DND-41 (cell line): ENCODE data around the gene CFAP54.
A peak's percentile ranks its signal among the peaks of the same experiment; 100 is the strongest.

Experiments used
- ATAC-seq: fragments of 200-7000 bp; cut with Tn5 transposase; 3 replicates; pipeline ENCODE4 v1.9.1; 2021; ENCODE audit warnings: low read depth; ENCODE audit not compliant: insufficient read depth
- DNase-seq: peaks from one replicate; pipeline ENCODE4 v3.0.0-alpha.2; 2020
- H2AFZ ChIP-seq: 2 replicates; pipeline ENCODE4 v1.6.0; 2012; ENCODE audit warnings: low read depth, low read length
- H3K27ac ChIP-seq: 2 replicates; pipeline ENCODE4 v1.5.1; 2012; ENCODE audit warnings: low read length, inconsistent platforms
- H3K27me3 ChIP-seq: fragments of 200-600 bp; sonication (generic); 2 replicates; pipeline ENCODE4 v1.6.0; 2012; ENCODE audit warnings: low read length, mild to moderate bottlenecking, inconsistent platforms; ENCODE audit not compliant: insufficient read depth, poor library complexity
- H3K36me3 ChIP-seq: 2 replicates; pipeline ENCODE4 v1.5.1; 2012; ENCODE audit warnings: low read length, inconsistent platforms; ENCODE audit not compliant: insufficient read depth
- H3K4me1 ChIP-seq: 2 replicates; pipeline ENCODE4 v1.5.1; 2012; ENCODE audit warnings: mild to moderate bottlenecking, low read length; ENCODE audit not compliant: insufficient read depth
- H3K4me2 ChIP-seq: 2 replicates; pipeline ENCODE4 v1.6.0; 2012; ENCODE audit warnings: mild to moderate bottlenecking, moderate library complexity, low read length, inconsistent platforms; ENCODE audit not compliant: insufficient read depth
- H3K4me3 ChIP-seq, 2 experiments: fragments of 200-600 bp in 1 of 2; shearing (Covaris generic) in 1 of 2; 2 replicates each; pipeline ENCODE4 v1.5.1; 2012 to 2016; ENCODE audit warnings: inconsistent platforms in 2 of 2, low read length in 2 of 2, mild to moderate bottlenecking in 2 of 2, low read depth in 1 of 2, moderate library complexity in 1 of 2
- H3K79me2 ChIP-seq: 2 replicates; pipeline ENCODE4 v1.6.0; 2012; ENCODE audit warnings: low read length, inconsistent platforms; ENCODE audit not compliant: insufficient read depth
- H3K9ac ChIP-seq: 2 replicates; pipeline ENCODE4 v1.6.0; 2012; ENCODE audit warnings: low read depth, mild to moderate bottlenecking, inconsistent platforms, low read length, moderate library complexity
- H3K9me3 ChIP-seq: 2 replicates; pipeline ENCODE4 v1.5.1; 2012; ENCODE audit warnings: low read length, moderate library complexity, mild to moderate bottlenecking, inconsistent platforms; ENCODE audit not compliant: insufficient read depth, severe bottlenecking
- H4K20me1 ChIP-seq: 2 replicates; pipeline ENCODE4 v1.6.0; 2012; ENCODE audit warnings: low read length; ENCODE audit not compliant: insufficient read depth
- EZH2 ChIP-seq: IDR thresholded peaks from 3 replicates; pipeline ENCODE4 v1.6.1; 2012; ENCODE audit warnings: borderline replicate concordance, low read depth, mild to moderate bottlenecking, moderate library complexity, low read length, inconsistent platforms; ENCODE audit not compliant: severe bottlenecking
- TF ChIP-seq, protein P1 (sequence below): IDR thresholded peaks from 2 replicates; pipeline ENCODE4 v1.5.1; 2012; ENCODE audit warnings: borderline replicate concordance, low read length, moderate library complexity, mild to moderate bottlenecking; ENCODE audit not compliant: poor library complexity, severe bottlenecking; ENCODE audit errors: extremely low read depth

Gene CFAP54

DNA sequence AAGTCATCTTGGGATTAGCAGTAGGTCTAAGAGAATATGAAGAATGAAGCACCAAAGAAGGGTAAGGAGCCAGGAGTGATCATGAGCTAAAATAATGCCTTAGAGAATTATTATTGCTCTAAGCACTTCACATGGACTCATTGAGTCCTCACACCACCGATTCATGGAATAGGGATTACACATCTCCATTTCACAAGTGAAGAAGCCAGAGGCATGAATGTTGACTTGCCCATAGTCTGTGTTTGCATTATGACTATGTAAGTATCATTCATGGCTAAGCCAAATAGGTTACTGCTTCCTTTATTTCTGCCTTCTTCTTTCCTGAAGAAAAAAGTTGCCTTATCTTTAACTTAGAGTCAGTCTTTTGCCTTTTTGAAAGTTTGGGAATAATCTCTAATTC lies 318.4 kb downstream of the CFAP54 start:
- Histone ChIP-seq H3K4me1 (peaks cover 22% of the 10 kb centered on the region), H3K9ac (no peak overlapping the region), H3K4me3 (no peak overlapping the region), H3K4me2 (no peak overlapping the region), H2AFZ (no peak overlapping the region), H3K27me3 (no peaks in the 10 kb centered on the region), H3K36me3 (no peaks in the 10 kb centered on the region), H3K9me3 (peaks cover 20% of the 10 kb centered on the region), H3K79me2 (no peaks in the 10 kb centered on the region), H4K20me1 (no peaks in the 10 kb centered on the region), H3K27ac (no peak overlapping the region)
- DNase-seq (no peak), ATAC-seq (no peak)
- TF ChIP-seq EZH2, result no peak
- TF ChIP-seq, protein P1, sequence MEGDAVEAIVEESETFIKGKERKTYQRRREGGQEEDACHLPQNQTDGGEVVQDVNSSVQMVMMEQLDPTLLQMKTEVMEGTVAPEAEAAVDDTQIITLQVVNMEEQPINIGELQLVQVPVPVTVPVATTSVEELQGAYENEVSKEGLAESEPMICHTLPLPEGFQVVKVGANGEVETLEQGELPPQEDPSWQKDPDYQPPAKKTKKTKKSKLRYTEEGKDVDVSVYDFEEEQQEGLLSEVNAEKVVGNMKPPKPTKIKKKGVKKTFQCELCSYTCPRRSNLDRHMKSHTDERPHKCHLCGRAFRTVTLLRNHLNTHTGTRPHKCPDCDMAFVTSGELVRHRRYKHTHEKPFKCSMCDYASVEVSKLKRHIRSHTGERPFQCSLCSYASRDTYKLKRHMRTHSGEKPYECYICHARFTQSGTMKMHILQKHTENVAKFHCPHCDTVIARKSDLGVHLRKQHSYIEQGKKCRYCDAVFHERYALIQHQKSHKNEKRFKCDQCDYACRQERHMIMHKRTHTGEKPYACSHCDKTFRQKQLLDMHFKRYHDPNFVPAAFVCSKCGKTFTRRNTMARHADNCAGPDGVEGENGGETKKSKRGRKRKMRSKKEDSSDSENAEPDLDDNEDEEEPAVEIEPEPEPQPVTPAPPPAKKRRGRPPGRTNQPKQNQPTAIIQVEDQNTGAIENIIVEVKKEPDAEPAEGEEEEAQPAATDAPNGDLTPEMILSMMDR, result no peak

DNA sequence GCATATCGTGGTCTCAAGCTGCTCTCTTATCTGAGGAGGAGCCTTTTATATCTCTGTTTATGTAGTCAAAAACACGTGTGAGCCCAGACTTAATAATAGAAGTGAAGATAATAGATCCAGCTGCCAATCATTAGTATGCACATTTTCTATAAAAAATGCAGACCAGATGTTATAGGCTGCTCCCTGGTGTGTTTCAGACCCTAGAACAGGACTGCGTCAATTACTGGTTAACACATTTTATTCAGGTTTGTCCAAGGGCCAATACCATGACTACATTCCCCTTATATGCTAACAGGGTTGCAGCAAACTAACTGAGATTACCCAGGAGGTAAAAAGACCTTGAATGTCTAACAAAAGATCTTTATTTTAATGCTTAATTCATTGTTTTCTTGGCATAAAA lies 319.2 kb downstream of the CFAP54 start:
- Histone ChIP-seq H3K9me3 (peaks cover 15% of the 10 kb centered on the region), H4K20me1 (no peaks in the 10 kb centered on the region), H3K27ac (peak overlapping the region; percentile 54; the same call in 1 of the 2 replicates), H2AFZ (no peak overlapping the region; the same call in 1 of the 2 replicates), H3K27me3 (no peaks in the 10 kb centered on the region), H3K4me2 (no peak overlapping the region), H3K36me3 (no peaks in the 10 kb centered on the region), H3K4me1 (peaks cover 22% of the 10 kb centered on the region), H3K4me3 (no peak overlapping the region), H3K9ac (no peak overlapping the region), H3K79me2 (no peaks in the 10 kb centered on the region)
- no peak for ATAC-seq
- no peak for DNase-seq
- TF ChIP-seq, protein P1, result no peak
- TF ChIP-seq EZH2, result no peak

DNA sequence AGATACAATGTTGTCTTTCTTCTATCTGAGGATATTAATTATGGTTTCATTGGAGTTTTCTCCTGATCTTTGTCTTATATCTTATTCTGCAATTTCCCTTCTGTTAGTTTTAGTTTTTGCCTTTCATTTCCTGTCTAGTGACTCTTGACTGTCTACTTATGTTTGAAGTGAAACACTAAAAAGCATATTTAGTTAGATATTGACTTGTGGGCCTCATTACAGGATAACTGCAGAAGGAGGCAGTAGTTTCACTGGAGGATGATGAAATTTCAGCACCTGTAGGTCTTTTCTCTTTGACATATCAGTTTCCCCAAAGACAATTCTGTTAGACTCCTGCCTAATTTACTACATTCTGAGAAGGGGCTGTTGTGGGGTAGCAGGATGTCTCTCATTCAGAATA lies 320.1 kb downstream of the CFAP54 start:
- Histone ChIP-seq H3K9me3 (peaks cover 7% of the 10 kb centered on the region), H3K9ac (peak overlapping the region; percentile 17; the same call in 1 of the 2 replicates), H4K20me1 (no peaks in the 10 kb centered on the region), H3K4me2 (peak overlapping the region; percentile 28; the same call in 1 of the 2 replicates), H3K27ac (peak overlapping the region; percentile 68), H3K27me3 (no peaks in the 10 kb centered on the region), H3K79me2 (no peaks in the 10 kb centered on the region), H3K36me3 (no peaks in the 10 kb centered on the region), H3K4me1 (peaks cover 22% of the 10 kb centered on the region), H2AFZ (peak overlapping the region; percentile 67), H3K4me3 (no peak overlapping the region)
- no peak for DNase-seq
- ATAC-seq, result peak; percentile 61
- no peak for TF ChIP-seq EZH2
- TF ChIP-seq, protein P1, result no peak
